HG02610 (cell line): ENCODE measurements around the gene MAPK4.

Source experiments
- ATAC-seq: cut with Tn5 transposase; IDR thresholded peaks from one replicate; pipeline ENCODE4 v1.9.1; 2021; ENCODE audit warnings: mild to moderate bottlenecking, moderate library complexity; ENCODE audit not compliant: unreplicated experiment

The MAPK4 gene

DNA sequence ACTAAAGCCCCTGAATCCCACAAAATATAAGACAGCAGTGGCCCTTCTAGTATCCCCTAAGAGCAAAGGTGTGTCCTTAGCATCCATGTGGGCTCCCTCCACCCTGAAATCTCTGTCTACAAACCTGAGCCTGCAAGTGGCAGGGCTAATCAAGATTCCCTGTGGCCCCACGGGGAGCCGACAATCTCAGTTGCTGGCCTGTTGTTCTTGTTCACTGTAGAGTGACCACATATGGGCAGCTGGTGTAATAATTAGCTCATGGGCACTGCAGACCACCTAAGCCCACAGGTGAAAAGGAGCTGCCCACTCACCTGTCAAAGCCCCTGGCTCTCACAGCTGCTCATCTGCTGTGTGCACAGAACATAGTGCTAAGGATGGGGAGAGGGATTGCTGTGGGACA, 157.7 kb downstream of the MAPK4 start:
- no peak for ATAC-seq

DNA sequence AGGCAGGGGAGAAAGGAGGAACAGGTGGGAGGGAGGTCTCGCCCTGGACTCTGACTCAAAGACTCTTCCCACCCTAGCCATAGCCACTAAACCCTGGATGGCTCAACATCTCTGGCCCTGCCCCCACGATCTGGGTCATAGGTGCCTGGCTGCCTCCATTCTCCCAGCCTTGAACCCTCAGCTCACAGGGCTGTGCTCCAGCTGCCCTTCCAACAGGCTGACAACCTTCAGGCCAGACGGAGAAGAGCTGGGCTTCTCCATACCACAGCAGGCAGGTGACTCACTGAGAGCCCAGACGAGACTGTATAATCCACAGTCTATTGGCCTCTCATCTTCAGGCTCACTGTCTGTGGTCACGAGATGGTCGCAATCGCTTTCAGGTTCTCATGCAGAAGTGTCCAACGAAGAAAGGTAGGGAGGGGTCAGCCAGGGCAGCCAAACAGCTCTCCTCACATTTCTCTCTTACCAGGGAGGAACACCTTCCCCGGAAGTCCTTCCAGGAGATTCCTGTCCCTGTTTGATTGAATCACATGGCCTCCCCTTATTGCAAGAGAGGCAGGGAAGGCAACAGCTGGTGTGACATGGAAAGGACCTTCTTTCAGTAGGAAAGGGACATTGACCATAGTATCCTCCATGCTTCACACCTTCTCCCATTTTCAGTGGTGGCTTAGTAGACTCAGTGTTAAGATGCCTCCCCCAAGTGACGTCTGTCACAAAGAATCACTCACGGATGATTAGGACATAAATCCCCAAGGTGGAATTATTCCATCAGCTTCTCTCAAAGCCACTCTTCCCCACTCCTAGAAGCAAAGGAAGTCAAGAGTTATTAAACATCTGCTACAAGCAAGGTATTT, 159.8 kb downstream of the MAPK4 start:
- no peak for ATAC-seq

DNA sequence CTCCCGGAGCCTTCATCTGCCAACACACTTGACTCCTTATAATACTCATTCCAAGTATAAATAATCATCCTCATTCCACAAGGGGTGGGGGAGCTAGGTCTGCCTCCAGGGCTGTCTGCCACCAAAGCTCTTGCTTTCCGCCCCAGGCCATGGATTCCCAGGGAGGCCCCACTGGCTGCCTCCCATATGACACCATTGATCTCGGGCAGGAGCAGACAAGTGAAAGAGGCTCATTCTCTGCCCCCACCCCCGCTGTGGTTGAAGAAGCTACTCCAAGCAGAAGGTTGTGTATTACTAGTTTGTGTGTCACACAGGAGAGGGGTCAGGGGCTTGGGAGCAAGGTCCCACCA, 160.4 kb downstream of the MAPK4 start:
- ATAC-seq, result no peak

DNA sequence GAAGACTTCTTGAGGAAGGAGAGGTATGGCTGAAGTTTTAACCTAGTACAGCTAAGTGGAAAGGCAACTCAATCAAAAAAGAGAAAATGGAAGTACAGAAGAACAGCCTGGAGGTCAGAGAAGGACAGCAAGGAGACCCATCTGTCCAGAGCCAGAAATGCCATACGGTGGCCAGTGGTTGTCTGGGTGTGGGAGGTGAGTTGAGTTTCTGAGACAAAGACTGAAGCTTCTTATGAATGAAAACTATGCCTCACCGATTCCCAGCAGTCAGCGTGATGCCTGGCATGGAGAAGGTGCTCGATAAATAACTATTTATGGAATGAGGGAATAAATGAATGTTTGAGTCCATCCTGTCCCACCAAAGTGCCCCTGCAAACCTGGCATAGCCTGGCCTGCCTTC, 161.1 kb downstream of the MAPK4 start:
- no peak for ATAC-seq

DNA sequence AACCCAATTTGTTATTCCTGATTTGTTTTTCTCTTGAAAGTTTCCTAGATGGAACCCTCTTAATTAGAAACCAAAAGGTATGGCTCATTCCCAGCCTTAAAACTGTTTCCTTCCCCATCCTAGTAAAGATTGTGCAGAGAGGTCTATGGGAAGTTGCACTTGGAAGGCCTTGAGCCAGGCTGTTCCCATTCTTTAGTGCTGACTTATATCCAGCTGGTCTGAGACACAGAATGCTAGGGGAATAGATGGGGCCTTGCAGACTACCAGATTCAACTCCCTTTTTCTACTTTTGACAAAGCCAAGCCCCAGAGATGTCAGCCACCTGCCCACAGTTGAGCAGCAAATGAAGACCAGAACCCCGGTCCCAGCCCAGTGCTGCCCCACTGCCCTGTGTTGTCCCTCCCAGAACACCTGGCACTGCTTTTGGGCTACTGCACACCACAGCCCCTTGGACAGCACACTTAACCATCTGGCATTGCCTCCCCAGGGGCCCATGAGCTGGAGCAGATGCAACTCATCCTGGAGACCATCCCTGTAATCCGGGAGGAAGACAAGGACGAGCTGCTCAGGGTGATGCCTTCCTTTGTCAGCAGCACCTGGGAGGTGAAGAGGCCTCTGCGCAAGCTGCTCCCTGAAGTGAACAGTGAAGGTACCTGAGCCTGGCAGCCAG, 161.7 kb downstream of the MAPK4 start:
- ATAC-seq, result no peak

DNA sequence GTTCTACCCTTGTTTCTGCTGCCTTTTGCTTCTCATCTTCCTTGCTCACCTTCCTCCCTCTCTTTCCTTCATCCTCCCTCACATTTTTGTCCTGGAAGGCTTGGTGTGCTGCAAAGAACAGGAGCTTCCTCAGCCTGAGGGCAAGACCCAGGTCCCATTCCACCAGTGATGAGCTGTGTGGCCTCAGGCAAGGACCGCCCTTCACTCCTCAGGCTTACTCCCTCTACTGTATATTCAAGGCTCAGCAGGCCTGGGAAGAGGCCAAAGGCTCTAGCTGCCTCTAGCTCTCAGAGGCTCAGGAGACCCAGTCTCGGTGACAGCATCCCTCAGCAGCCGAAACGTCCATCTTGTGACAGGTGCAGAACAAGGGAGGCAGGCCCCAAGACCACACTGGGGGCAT, 162.4 kb downstream of the MAPK4 start:
- ATAC-seq, result no peak

DNA sequence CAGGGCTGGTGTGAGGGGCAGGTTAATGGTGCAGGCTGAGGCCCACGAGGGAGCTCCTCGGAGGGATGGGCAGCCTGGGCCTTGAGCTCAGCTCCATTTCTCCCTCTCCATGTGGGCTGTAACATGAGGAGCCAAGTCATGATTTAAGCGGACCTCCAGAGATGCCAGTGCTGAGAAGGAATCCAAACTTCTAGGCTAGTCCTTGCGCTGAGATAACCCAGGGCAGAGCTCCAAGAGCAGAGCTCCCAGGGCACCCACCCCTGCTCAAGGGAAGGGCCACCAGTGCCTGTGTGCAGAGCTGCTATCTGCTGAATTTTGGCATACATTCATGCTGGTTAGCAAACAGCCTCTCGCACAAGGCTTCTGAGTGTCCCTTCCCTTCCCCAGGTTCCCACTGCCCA, 164.9 kb downstream of the MAPK4 start:
- ATAC-seq, result no peak

DNA sequence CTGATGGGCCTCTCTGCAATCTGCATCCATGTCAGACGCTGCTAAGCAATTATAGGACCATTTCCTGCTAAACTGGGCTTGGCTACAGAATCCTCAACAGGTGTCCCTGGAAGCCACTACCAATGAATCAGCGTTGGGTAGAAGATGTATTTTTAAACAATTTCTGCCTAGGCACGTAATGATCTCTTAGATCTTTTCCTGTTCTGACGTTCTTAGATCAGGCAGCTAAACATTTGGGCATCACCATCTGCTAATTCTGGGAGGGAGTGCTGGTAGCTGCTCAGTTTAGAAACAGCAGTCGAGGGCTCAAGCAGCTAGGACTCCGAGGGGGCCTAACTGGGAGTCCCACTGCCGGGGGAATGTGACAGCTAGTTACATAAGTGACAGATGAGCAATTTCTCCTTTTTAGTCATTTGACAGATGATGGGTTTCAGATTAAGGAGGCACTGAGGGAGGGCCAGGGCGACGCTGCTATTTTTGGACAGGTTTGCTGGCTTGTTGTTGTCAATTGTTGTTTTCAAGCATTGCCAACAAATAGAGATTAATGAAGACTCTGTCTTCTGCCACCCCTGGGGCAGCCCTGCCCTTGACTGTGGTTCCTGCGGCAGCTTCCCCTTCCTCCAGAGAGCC, 167.2 kb downstream of the MAPK4 start:
- peak; percentile 95 for ATAC-seq

DNA sequence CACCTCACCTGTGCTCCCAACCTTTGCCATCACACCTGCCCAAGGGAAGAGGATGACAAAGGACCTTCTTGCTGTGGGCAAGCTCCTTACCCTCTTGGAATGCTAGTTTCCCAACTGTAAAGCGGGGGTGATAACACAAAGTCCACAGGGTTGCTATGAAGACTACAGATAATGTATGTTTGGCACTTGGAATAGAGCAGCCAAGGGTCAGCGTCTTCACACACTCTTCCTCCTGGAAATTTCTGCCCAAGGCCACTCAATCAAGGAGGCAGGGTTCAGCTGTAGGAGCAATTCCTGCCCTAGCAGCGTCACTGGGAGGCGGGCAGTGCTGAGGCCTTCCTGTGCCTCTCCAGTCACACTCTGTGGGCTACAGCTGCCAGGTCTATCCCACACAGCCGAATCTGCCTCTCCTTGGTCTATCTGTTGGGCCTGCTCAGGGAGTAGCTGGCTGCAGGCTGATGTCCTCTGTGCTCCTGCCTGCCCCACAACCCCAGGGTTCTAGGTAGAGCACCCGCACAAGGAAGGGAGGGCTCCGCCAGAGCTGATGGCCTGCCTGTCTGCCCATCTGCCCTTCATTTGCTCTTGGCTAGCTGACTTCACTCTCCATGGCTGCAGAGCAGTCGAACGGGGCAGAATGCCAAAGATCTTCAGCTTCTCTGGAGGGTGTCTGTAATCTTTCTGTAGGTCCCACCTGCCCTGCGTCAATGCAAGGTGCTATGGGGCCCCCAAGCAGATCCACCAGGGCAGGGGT, 168.0 kb downstream of the MAPK4 start:
- ATAC-seq, result no peak

DNA sequence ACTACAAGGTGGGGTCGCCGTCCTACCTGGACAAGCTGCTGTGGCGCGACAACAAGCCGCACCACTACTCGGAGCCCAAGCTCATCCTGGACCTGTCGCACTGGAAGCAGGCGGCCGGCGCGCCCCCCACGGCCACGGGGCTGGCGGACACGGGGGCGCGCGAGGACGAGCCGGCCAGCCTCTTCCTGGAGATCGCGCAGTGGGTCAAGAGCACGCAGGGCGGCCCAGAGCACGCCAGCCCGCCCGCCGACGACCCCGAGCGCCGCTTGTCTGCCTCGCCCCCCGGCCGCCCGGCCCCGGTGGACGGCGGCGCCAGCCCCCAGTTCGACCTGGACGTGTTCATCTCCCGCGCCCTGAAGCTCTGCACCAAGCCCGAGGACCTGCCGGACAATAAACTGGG, 169.5 kb downstream of the MAPK4 start:
- no peak for ATAC-seq

DNA sequence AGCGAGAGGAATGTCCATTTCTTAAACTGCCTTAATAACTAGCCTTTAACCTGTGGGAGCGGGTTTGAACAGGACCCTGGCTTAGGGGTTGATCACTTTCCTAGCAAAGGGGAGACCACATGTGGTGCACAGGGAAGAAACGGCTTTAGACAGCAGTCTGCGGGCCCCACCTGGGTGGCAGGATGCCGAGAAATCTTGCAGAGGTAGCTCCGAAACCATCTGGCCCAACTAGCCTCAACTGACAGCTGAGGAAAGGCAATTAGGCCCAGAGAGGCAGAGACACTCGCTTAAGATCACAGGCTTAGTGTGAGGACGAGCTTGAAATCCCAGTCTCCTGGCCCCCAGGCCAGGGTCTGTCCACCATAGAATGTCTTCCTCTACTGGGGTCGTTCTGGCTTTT, 170.1 kb downstream of the MAPK4 start:
- ATAC-seq, result no peak

DNA sequence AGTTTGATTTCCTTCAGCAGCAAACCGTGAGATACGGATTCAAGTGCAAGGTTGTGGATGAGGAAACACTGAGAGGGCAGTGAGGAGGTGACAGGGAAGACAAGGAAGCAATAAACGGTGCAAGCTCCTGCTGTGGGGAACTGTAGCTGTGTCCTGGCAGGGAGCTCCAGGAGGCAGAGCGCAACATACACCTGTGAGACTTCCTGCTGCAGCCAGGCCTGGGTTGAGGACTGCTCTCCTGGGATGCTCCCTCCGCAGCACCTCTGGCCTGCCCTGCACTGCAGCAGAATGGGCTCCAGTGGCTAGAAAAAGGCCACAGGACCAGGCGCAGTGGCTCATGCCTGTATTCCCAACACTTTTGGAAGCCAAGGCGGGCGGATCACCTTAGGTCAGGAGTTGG, 174.5 kb downstream of the MAPK4 start:
- ATAC-seq, result no peak

DNA sequence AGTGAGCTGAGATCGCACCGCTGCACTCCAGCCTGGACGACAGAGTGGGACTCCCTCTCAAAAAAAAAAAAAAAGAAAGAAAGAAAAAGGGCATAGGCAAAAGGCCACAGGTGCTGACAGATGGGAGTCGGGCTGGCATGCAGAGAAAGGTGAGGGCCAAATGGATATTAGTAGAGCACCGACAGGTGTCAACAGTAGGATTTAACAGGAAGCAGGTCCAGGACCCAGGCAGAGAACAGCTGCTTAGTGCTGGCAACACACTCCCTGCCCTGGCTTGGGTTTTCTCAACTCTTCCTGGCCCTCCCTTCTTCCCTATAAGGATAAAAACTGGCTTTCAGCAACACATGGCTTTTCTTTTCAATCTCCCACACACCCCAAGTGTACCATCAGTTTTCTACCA, 175.0 kb downstream of the MAPK4 start:
- no peak for ATAC-seq

DNA sequence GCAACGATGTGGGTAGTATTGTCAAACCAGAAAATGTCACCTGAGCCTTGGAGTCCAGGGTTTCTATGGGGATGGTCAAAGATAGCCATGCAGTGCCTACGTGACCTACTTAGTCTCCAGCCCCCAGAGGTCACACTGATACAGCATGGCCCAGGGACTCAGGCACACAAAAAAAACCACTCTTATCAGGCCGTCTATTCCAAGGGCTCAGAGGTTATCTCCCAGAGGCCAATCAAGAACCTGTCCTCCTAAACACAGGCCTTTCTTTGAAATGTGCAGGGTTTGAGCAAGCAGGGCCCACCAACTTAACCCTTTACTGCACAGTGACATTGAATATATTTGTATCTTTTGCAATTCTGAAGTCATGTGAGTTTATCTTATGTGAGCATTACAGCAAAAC, 177.2 kb downstream of the MAPK4 start:
- no peak for ATAC-seq

DNA sequence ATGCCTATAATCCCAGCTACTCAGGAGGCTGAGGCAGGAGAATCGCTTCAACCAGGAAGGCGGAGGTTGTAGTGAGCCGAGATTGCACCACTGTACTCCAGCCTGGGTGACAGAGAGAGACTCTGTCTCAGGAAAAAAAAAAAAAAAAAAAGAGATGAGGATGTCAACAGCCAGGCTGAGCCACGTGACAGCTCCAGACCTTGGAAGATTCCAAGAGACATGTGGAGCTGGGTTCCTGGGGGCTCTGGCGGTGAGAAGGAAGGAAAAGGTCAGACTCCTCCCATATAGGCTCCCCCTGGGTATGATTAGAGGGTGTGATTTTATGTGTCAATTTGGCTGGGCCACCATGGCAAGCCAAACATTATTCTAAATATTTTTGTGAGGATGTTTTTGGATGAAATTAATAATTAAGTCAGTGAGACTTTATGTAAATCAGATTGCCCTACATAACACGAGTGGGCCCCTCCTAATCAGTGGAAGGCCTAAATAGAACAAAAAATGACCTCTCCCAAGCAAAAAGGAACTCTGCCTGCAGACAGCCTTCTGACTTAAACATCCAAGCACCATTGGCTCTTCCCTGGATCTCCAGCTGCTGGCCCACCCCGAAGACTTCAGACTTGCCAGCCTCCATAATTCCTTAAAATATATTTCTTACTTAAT, 178.3 kb downstream of the MAPK4 start:
- no peak for ATAC-seq

DNA sequence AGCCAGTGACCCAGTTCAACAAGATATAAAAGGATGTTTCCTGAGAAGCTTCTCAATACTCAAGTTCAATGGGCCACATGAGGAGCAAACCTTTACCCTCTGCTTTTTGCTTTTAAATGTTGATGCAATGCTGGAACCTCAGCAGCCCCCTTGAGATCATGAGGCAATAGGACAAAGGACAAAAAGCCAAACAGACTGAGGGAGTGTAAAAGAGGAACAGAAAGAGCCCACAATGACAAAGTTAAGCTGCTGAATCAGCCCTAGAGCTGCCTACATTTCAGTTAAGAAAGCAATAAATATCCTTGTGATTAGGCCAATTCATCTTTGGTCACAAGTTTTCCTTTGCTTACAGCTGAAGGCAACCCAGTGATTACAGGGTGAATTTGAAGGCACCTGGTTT, 183.1 kb downstream of the MAPK4 start:
- no peak for ATAC-seq

DNA sequence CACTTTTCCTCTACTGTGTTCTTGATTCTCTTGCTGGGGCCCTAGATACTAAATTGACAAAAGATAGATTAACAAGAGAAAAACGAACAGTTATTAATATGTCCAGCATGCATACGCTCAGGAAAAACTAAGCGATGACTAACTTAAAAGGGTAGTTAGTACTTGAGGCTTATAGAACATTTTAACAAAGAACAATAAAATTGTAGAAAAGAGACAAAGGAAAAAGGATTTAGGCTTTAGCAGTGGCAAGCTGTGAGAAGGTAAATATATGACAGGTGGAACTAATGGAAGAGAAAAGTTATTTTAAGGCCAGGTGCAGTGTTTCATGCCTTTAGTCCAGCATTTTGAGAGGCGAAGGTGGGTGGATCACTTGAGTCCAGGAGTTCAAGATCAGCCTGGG, 184.4 kb downstream of the MAPK4 start:
- ATAC-seq, result no peak

DNA sequence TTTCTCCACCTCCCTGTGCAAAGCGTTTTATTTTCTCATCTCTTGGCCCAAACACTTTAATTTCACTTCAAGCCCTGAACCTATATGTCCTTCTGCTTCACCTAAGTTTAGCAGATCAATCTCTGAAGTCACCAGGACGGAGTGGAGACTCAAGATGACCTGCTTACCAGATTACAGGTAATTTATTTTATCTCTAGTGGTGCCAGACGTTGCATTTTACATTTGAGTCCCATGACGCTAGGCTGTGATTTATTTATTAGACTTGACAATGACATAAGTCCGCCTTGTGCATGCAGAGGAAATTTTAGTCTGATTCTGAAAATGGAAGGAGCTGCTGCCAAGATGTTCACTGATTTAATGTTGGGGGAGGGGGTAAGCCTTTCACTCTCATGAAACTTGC, 186.1 kb downstream of the MAPK4 start:
- ATAC-seq, result no peak

DNA sequence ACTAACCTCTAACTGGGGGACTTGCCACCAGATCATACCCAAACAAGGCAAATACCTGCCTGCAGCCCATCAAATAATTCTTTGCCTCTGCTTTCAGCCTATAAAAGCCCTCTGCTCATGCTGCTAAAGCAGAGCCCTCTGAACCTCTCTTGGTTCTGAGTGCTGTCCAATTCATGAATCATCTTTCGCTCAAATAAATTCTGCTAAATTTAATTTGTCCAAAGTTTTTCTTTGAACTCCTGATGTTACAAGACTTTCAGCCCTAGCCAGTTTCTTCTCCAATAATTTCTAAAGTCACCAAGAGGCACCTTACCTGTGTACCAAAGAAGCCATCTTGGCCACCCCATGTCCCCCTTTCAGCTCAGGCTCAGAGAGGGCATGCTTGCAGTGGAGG, 188.0 kb downstream of the MAPK4 start:
- no peak for ATAC-seq

DNA sequence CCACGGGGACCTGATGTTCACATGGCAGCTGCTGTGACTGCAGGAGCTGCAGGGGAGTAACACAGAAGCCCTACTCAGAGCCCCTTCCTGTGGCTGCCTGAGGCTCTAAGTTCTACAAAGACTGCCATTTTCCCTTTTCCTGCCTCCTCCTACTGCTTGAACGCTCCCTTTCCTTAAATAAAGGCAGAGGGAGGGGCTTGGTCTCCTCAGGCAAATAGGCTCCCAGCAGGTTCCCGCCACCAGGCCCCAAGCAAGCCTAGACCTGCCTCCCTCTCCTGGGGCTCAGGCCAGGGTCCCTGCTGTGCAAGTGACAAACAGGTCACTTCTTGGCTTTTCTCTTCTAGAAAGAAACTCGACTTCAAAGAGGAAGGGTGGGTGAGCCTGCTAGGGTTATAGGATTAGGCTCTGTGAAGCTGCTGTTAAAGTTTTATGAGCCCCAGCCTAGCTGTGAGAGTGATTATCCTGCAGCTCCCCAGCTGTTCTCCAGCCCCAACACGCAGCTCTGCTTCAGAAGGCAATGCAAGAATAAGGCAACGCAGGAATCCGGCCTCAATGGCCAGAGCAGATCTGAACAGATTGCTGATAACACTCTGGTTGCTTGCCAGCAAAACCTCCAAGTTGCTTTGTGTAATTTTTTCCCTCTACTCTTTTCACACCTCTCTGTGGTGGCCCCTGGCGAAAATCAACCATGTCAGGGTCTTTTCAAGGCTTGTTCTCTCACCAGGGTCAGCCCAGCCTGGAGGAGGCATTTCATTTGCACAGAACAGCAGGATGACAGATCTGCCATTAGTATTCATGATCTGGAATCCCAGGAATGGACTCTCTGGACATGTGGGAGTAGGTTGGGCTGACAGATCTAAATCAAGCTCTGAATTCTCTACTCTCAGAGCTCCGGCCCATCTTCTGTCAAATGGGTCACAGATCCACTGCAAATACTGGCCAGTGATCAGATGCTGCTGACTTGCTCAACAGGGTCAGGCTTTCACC, 188.6 kb downstream of the MAPK4 start:
- no peak for ATAC-seq
